Neural cell (in vitro differentiated cells): Measurements from ENCODE around the gene RASL11A. TPM values are rescaled to one million over a fixed set of nuclear protein-coding genes. Genes with fewer than 3 reads are reported as not detected.

ENCODE experiments used
- H2AFZ ChIP-seq: fragments of 200-600, 300-800 bp; sonication (generic), shearing (Covaris generic); 2 replicates; pipeline ENCODE4 v1.6.0; 2014; ENCODE audit warnings: low read depth, mild to moderate bottlenecking, antibody characterized with exemption, low read length, moderate library complexity
- H3F3A ChIP-seq: fragments of 200-600 bp; shearing (Covaris generic); 2 replicates; pipeline ENCODE4 v1.6.1; 2016; ENCODE audit warnings: mild to moderate bottlenecking, moderate library complexity, mixed read lengths, antibody characterized with exemption, low read length; ENCODE audit not compliant: insufficient read depth, poor library complexity, severe bottlenecking
- H3K27ac ChIP-seq: fragments of 200-600, 300-800 bp; sonication (generic), shearing (Covaris generic); 2 replicates; pipeline ENCODE4 v1.5.1; 2014; ENCODE audit warnings: mild to moderate bottlenecking, low read length, moderate library complexity
- H3K27me3 ChIP-seq: fragments of 300-800, 200-600 bp; sonication (generic), shearing (Covaris generic); 2 replicates; pipeline ENCODE4 v1.6.0; 2014; ENCODE audit warnings: mild to moderate bottlenecking, low read depth, low read length, moderate library complexity; ENCODE audit not compliant: insufficient read depth
- H3K36me3 ChIP-seq: fragments of 300-800, 200-600 bp; sonication (generic), shearing (Covaris generic); 2 replicates; pipeline ENCODE4 v1.5.1; 2014; ENCODE audit warnings: mild to moderate bottlenecking, antibody characterized with exemption, low read length, moderate library complexity; ENCODE audit not compliant: insufficient read depth
- H3K4me2 ChIP-seq: fragments of 300-800, 200-600 bp; sonication (generic), shearing (Covaris generic); 2 replicates; pipeline ENCODE4 v1.6.0; 2014; ENCODE audit warnings: mild to moderate bottlenecking, low read length
- H3K4me3 ChIP-seq: fragments of 300-800, 200-600 bp; sonication (generic), shearing (Covaris generic); 2 replicates; pipeline ENCODE4 v1.5.1; 2014; ENCODE audit warnings: mild to moderate bottlenecking, low read length, moderate library complexity
- H3K79me2 ChIP-seq: fragments of 200-600 bp; shearing (Covaris generic); replicated peaks from 2 replicates; pipeline ENCODE4 v1.6.0; 2014; ENCODE audit warnings: mild to moderate bottlenecking, low read length, moderate library complexity; ENCODE audit not compliant: insufficient read depth
- H3K9ac ChIP-seq: fragments of 300-800, 200-600 bp; sonication (generic), shearing (Covaris generic); 2 replicates; pipeline ENCODE4 v1.6.1; 2016; ENCODE audit warnings: mild to moderate bottlenecking, low read length, mixed read lengths
- H3K9me2 ChIP-seq: fragments of 200-600 bp; shearing (Covaris generic); 2 replicates; pipeline ENCODE4 v1.6.1; 2016; ENCODE audit warnings: mild to moderate bottlenecking, low read length, mixed read lengths; ENCODE audit not compliant: insufficient read depth
- H3K9me3 ChIP-seq: fragments of 200-600, 300-800 bp; sonication (generic), shearing (Covaris generic); 2 replicates; pipeline ENCODE4 v1.6.1; 2016; ENCODE audit warnings: mild to moderate bottlenecking, mixed run types, low read length, moderate library complexity, mixed read lengths
- H4K20me1 ChIP-seq: fragments of 200-600 bp; shearing (Covaris generic); 2 replicates; pipeline ENCODE4 v1.6.1; 2016; ENCODE audit warnings: mild to moderate bottlenecking, mixed run types; ENCODE audit not compliant: insufficient read depth
- CTCF ChIP-seq: fragments of 450-650 bp; IDR thresholded peaks from 2 replicates; pipeline ENCODE4 v1.5.1; 2014; ENCODE audit warnings: antibody characterized with exemption, mild to moderate bottlenecking, moderate library complexity; ENCODE audit not compliant: poor library complexity, severe bottlenecking
- EP300 ChIP-seq: fragments of 450-650 bp; conservative IDR thresholded peaks from 2 replicates; pipeline ENCODE4 v1.6.1; 2014; ENCODE audit warnings: antibody characterized with exemption, mild to moderate bottlenecking, moderate library complexity; ENCODE audit not compliant: poor library complexity, severe bottlenecking
- EZH2 ChIP-seq: fragments of 200-600, 300-800 bp; shearing (Covaris generic), sonication (generic); IDR thresholded peaks from 2 replicates; pipeline ENCODE4 v1.6.1; 2014; ENCODE audit warnings: antibody characterized with exemption, low read length, borderline replicate concordance, mild to moderate bottlenecking; ENCODE audit not compliant: insufficient read depth, poor library complexity, severe bottlenecking
- MXI1 ChIP-seq: fragments of 450-650 bp; conservative IDR thresholded peaks from 2 replicates; pipeline ENCODE4 v1.6.1; 2014; ENCODE audit warnings: antibody characterized with exemption, mild to moderate bottlenecking; ENCODE audit not compliant: poor library complexity, severe bottlenecking
- POLR2AphosphoS5 ChIP-seq: IDR thresholded peaks from 2 replicates; pipeline ENCODE4 v1.6.1; 2012
- RAD21 ChIP-seq: fragments of 450-650 bp; conservative IDR thresholded peaks from 2 replicates; pipeline ENCODE4 v1.6.1; 2014; ENCODE audit warnings: antibody characterized with exemption, mild to moderate bottlenecking, moderate library complexity
- REST ChIP-seq: IDR thresholded peaks from 2 replicates; pipeline ENCODE4 v1.6.1; 2012; ENCODE audit warnings: borderline replicate concordance
- SMC3 ChIP-seq: fragments of 450-650 bp; conservative IDR thresholded peaks from 2 replicates; pipeline ENCODE4 v1.6.1; 2014; ENCODE audit warnings: antibody characterized with exemption, mild to moderate bottlenecking, moderate library complexity; ENCODE audit not compliant: poor library complexity
- TAF1 ChIP-seq: IDR thresholded peaks from 2 replicates; pipeline ENCODE4 v1.6.1; 2012; ENCODE audit warnings: low read depth
- polyA plus RNA-seq: library from polyadenylated mRNA; depleted of rRNA; stranded (reverse); fragments of >200 nt; gene quantifications from 2 replicates; pipeline ENCODE4 v1.2.3, GENCODE V29; 2014

Gene RASL11A
- polyA plus RNA-seq, 1 donor from 2014 or later = 1.7 TPM

GRCh38 chr13:27236478-27236877, 34.2 kb upstream of the RASL11A start:
- no peaks in the 10 kb centered on the region for H3F3A ChIP-seq
- H3K79me2 ChIP-seq = no peaks in the 10 kb centered on the region
- no peaks in the 10 kb centered on the region for H4K20me1 ChIP-seq
- H3K4me2 ChIP-seq = no peak overlapping the region
- no peaks in the 10 kb centered on the region for H3K9me3 ChIP-seq
- H3K4me3 ChIP-seq = no peak overlapping the region
- no peaks in the 10 kb centered on the region for H3K27me3 ChIP-seq
- H3K9me2 ChIP-seq = no peaks in the 10 kb centered on the region
- H3K36me3 ChIP-seq = no peaks in the 10 kb centered on the region
- no peak for TF ChIP-seq EZH2
- TF ChIP-seq SMC3 = no peak
- TF ChIP-seq CTCF = no peak
- TF ChIP-seq EP300 = no peak
- TF ChIP-seq TAF1 = no peak
- no peak overlapping the region for H2AFZ ChIP-seq
- H3K9ac ChIP-seq = no peak overlapping the region
- H3K27ac ChIP-seq = no peak overlapping the region

- no peaks in the 10 kb centered on the region for H4K20me1 ChIP-seq
- no peaks in the 10 kb centered on the region for H3F3A ChIP-seq
- no peak overlapping the region for H2AFZ ChIP-seq
- H3K9me2 ChIP-seq = no peaks in the 10 kb centered on the region
- H3K27me3 ChIP-seq = no peaks in the 10 kb centered on the region
- H3K27ac ChIP-seq = no peak overlapping the region
- H3K4me2 ChIP-seq = no peak overlapping the region
- no peak overlapping the region for H3K4me3 ChIP-seq
- no peaks in the 10 kb centered on the region for H3K36me3 ChIP-seq
- H3K9me3 ChIP-seq = no peaks in the 10 kb centered on the region
- H3K79me2 ChIP-seq = no peaks in the 10 kb centered on the region
- TF ChIP-seq CTCF (no peak), EP300 (no peak), RAD21 (no peak), SMC3 (no peak), POLR2AphosphoS5 (no peak), TAF1 (no peak), REST (no peak), MXI1 (no peak), EZH2 (no peak)
- H3K9ac ChIP-seq = no peak overlapping the region
Observed at GRCh38 chr13:27242702-27243101, 27.9 kb upstream of the RASL11A start.
